Upper lobe of right lung (tissue), 1 donor: ENCODE results near the gene SLC7A11. TPM values are rescaled to one million over a fixed set of nuclear protein-coding genes. Genes with fewer than 3 reads are reported as not detected.
A peak's percentile ranks its signal among the peaks of the same experiment; 100 is the strongest.

ENCODE experiments used
- ATAC-seq: fragments of 200-7000 bp; cut with Tn5 transposase; one replicate; pipeline ENCODE4 v1.9.1; 2020; ENCODE audit warnings: mild to moderate bottlenecking, moderate library complexity
- DNase-seq: peaks from one replicate; pipeline ENCODE4 v3.0.0-alpha.2; 2020
- H3K27ac ChIP-seq: fragments of 200-600 bp; one replicate; pipeline ENCODE4 v1.8.0; 2022
- H3K27me3 ChIP-seq: fragments of 200-600 bp; one replicate; pipeline ENCODE4 v1.8.0; 2022; ENCODE audit warnings: mild to moderate bottlenecking
- H3K36me3 ChIP-seq: fragments of 200-600 bp; one replicate; pipeline ENCODE4 v1.8.0; 2022
- H3K4me1 ChIP-seq: fragments of 200-600 bp; one replicate; pipeline ENCODE4 v1.8.0; 2022
- H3K4me3 ChIP-seq: fragments of 200-600 bp; one replicate; pipeline ENCODE4 v1.8.0; 2022; ENCODE audit warnings: mild to moderate bottlenecking
- H3K9me3 ChIP-seq: fragments of 200-600 bp; one replicate; pipeline ENCODE4 v1.8.0; 2022
- intact Hi-C: fragments of 100-400 bp; cut with DNase I; formaldehyde crosslinking; loops from one replicate; pipeline ENCODE4 v1.11.0; 2022
- total RNA-seq: library from RNA; stranded (reverse); fragmentation: NEBNext Ultra II Directional; extraction: Animal tissue kit (Norgen Biotek cat#: 25700); gene quantifications from one replicate; pipeline ENCODE4 v1.2.1, GENCODE V29; 2021
- TF ChIP-seq, protein P1 (sequence below): fragments of 200-600 bp; IDR thresholded peaks from one replicate; pipeline ENCODE4 v1.8.0; 2022; ENCODE audit warnings: antibody characterized with exemption
- donor health status: DM: no; HTN: yes; CAD: no; lungs with severe emphysema.

Gene SLC7A11
- total RNA-seq, 1 donor from 2014 or later: 3.8 TPM

DNA sequence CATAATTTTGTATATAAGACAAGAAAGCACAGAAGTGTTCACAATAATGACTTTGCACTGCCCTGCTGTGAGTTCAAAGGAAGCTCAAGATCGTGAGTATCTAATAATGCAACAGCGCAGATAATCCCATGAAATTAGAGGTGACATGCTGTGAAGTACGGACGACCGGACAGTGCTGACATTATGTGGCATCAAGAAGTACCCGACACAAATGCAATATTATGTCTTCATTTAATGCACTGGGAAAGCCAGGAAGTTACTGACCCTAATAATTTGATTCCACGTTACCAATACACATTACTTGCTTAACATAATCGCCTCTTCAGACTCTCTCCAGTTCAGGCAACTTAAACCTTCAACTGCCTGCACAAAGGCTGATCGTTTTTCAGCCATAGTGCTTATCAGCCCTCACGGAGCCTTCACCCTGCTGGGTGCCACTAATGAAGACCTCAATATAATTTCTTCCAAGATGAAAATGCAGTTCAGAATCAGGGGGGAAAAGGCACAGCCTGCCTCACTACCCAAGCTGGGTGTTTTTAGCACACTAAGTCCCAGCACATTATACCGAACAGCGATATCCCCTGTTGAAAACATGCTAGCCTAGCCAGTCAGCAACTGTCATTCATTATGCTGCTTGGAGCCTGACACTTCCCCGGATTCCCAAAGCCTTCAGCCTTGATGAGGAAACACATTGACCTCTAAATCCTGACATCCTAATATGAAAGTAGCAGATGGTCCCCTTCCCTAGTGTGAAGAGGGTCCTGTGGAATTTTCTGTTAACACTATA lies 56.1 kb downstream of the SLC7A11 start:
- Histone ChIP-seq H3K27me3 (no peaks in the 10 kb centered on the region), H3K4me3 (no peak overlapping the region), H3K36me3 (no peaks in the 10 kb centered on the region), H3K9me3 (no peaks in the 10 kb centered on the region), H3K4me1 (no peaks in the 10 kb centered on the region), H3K27ac (no peak overlapping the region)
- intact Hi-C loops: no loop called here
- no peak for DNase-seq
- TF ChIP-seq, protein P1, sequence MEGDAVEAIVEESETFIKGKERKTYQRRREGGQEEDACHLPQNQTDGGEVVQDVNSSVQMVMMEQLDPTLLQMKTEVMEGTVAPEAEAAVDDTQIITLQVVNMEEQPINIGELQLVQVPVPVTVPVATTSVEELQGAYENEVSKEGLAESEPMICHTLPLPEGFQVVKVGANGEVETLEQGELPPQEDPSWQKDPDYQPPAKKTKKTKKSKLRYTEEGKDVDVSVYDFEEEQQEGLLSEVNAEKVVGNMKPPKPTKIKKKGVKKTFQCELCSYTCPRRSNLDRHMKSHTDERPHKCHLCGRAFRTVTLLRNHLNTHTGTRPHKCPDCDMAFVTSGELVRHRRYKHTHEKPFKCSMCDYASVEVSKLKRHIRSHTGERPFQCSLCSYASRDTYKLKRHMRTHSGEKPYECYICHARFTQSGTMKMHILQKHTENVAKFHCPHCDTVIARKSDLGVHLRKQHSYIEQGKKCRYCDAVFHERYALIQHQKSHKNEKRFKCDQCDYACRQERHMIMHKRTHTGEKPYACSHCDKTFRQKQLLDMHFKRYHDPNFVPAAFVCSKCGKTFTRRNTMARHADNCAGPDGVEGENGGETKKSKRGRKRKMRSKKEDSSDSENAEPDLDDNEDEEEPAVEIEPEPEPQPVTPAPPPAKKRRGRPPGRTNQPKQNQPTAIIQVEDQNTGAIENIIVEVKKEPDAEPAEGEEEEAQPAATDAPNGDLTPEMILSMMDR: no peak
- no peak for ATAC-seq

DNA sequence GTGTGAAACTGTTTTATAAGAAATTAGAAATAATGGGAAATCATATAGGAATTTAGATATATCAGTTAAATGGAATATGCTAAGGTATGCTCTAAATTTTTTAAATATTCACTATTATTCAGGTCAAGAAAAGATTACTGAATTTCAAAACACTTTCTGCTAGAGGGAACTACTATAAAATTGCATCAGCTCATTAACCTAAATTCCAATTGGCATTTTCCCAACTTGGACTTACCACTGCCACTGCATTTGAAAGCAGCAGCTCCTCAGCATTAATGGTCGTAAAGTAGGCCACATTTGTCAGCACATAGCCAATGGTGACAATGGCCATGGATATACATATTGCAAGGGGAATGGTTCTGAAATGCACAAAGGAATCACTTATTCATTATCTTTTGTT lies 57.3 kb downstream of the SLC7A11 start:
- no peak for ATAC-seq
- DNase-seq: no peak
- H3K27me3 ChIP-seq: no peaks in the 10 kb centered on the region
- H3K4me3 ChIP-seq: no peak overlapping the region
- no peaks in the 10 kb centered on the region for H3K36me3 ChIP-seq
- intact Hi-C loops: no loop called here
- no peaks in the 10 kb centered on the region for H3K4me1 ChIP-seq
- TF ChIP-seq, protein P1: no peak
- H3K27ac ChIP-seq: no peak overlapping the region
- no peaks in the 10 kb centered on the region for H3K9me3 ChIP-seq

DNA sequence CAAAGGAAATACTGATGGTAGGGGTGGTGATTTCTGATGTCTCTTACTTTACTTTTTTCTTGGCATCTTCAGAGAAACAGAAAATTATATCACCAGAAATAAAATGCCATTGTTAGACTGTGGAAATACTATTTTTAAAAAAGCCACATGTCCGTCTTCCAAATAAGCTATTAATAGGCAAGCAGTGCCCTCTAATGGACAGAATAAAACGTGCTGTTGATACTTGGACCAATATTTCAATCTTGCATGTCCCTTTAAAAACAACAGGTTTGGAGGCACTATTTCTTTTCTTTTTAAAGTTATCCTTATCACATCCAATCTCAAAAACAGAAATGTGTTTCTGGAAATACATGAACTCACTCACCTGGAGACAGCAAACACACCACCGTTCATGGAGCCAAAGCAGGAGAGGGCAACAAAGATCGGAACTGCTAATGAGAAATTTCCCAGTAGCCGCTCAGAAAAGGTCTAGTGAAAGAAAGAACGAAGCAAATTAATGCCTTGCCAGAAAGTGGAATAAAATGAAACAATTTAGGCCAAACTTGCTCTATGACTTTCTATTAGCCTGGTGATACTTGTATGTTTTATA lies 59.2 kb downstream of the SLC7A11 start:
- H3K36me3 ChIP-seq: no peaks in the 10 kb centered on the region
- H3K9me3 ChIP-seq: no peaks in the 10 kb centered on the region
- H3K4me1 ChIP-seq: no peaks in the 10 kb centered on the region
- H3K27ac ChIP-seq: no peak overlapping the region
- H3K27me3 ChIP-seq: no peaks in the 10 kb centered on the region
- no peak for DNase-seq
- ATAC-seq: peak; percentile 72
- no peak overlapping the region for H3K4me3 ChIP-seq
- intact Hi-C loops: no loop called here
- TF ChIP-seq, protein P1: peak; percentile 73

DNA sequence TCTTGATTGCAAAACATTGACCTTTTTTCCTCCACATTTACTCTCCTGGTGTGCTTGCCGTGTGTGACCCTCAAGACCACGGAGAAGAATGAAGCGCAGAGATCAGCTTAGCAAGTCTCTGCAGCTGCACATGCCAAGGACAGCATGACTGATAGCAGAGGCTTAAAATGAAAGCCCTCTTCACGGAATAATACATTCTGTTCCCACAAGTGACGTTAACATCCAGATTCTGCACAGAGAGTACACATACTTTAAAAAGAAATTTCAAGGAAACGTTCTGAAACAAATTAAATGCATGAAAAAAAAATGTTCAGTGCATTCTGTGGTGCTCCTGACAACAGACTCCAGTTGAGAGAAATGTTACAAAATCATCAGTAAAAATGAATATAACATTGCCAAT lies 60.9 kb downstream of the SLC7A11 start:
- peak; percentile 48 for ATAC-seq
- intact Hi-C loops: no loop called here
- Histone ChIP-seq H3K9me3 (no peaks in the 10 kb centered on the region), H3K36me3 (no peaks in the 10 kb centered on the region), H3K27me3 (no peaks in the 10 kb centered on the region), H3K4me3 (no peak overlapping the region), H3K4me1 (no peaks in the 10 kb centered on the region), H3K27ac (no peak overlapping the region)
- no peak for DNase-seq
- TF ChIP-seq, protein P1: no peak

DNA sequence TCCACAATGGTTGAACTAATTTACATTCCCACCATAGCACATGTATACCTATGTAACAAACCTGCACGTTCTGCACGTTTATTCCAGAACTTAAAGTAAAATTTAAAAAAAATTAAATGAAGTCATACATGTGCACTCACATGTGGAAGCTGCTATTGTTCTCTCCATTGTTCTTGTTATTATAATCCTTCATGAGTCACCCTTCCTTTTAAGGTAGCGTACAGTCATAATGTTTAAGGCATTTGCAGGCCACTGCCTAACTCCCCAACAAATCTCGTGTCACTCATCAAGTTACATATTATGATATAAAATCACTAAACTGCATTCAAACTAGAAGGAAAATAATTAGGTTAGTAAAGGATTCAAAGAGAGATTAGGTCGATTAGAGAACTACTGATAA lies 63.6 kb downstream of the SLC7A11 start:
- no peaks in the 10 kb centered on the region for H3K27me3 ChIP-seq
- TF ChIP-seq, protein P1: no peak
- H3K9me3 ChIP-seq: no peaks in the 10 kb centered on the region
- H3K4me3 ChIP-seq: no peak overlapping the region
- intact Hi-C loops: no loop called here
- H3K4me1 ChIP-seq: no peaks in the 10 kb centered on the region
- H3K27ac ChIP-seq: no peak overlapping the region
- no peak for DNase-seq
- H3K36me3 ChIP-seq: no peaks in the 10 kb centered on the region
- no peak for ATAC-seq
